GM23248 (cell line): ENCODE data around the gene TPCN2.

Experiments
- EZH2 ChIP-seq: fragments of 200-600 bp; sonication (generic); IDR thresholded peaks from 2 replicates; pipeline ENCODE4 v1.6.1; 2018; ENCODE audit warnings: antibody characterized with exemption, mild to moderate bottlenecking; ENCODE audit not compliant: insufficient read depth, poor library complexity, severe bottlenecking
- EZH2phosphoT487 ChIP-seq: fragments of 200-600 bp; sonication (generic); IDR thresholded peaks from 2 replicates; pipeline ENCODE4 v1.6.1; 2018; ENCODE audit warnings: antibody characterized with exemption, moderate library complexity, mild to moderate bottlenecking, low read depth; ENCODE audit not compliant: insufficient read depth

DNA sequence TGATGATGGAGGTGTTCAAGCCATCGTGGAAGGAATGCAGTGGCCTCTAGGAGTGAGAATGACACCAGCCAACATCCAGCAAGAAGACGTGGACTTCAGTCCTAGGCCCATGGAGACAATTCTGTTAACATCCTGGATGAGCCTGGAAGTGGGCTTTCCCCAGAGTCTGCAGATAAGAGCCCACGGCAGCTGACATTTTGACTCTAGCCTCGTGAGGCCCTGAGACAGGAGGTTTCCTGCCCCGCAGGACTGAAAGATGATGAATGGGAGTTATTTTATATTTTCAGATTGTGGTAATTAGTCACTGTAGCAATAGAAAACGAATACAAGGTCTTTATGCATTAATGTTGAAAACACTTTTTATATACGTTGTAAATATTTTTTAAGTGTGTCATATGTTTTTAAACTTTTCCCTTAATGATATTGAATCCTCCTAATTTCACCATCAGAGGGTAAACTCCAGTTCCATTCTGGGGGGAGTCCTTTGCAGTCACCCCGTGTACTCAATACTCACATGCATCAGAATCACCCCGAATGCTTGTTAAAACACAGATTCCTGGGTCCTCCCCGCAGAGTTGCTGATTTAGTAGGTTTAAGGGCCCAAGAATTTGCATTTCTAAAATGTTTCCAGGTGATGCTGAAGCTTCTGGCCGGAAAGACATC lies 570 bp upstream of the TPCN2 start:
- TF ChIP-seq EZH2 (no peak), EZH2phosphoT487 (no peak)
